ENCODE measurements around the gene SH3BP5L. TPM values are rescaled to one million over a fixed set of nuclear protein-coding genes. Genes with fewer than 3 reads are reported as not detected.

Gene SH3BP5L
- total and polyA plus RNA-seq, 2 of the 13 experiments (the other 11 are each of a cell fraction or from before 2014, with no cell fraction given), result 10.3 to 14.9 TPM

GRCh38 chr1:248805876-248806275, 19.8 kb downstream of the SH3BP5L start:
- in situ Hi-C loops (cut with HindIII; ENCODE audit: extremely low pct_ligation_motif_present, low pct_unique_long_range_greater_than_20kb) (no loop called here), intact Hi-C loops (cut with micrococcal nuclease; ENCODE audit: unreplicated experiment) (loop anchor here (5.0 kb wide), 1 partner anchor 54 kb away; no protein-coding TSS in a partner anchor)
- BruUV-seq (replicated peaks), result no TSS peak
- DNase-seq (ENCODE audit: low spot score) (no peak), FAIRE-seq (no peak), ATAC-seq (no peak)
- ChIA-PET CTCF (ENCODE audit: low intra/inter-chr PET ratio, low total read pairs) (interaction anchor here (3.6 to 4.1 kb wide), 2 partner anchors 109 to 183 kb away, joined by 33 to 40 read pairs; no protein-coding TSS in a partner anchor), POLR2A (interaction anchor here (1.0 to 1.6 kb wide), 2 partner anchors 16 to 48 kb away, joined by 3 to 7 read pairs; no protein-coding TSS in a partner anchor)
- peaks cover 28% of the 10 kb centered on the region for H3K4me1 ChIP-seq (ENCODE audit: insufficient read depth, low read length)
- H2AFZ ChIP-seq (ENCODE audit: low read length), result no peak overlapping the region
- WGBS (ENCODE audit: low lambda C conversion rate), result 57% methylated on average over 1 of the region's 1 CpG
- H3K4me3 ChIP-seq (replicated peaks in 1 of 3; ENCODE audit: insufficient read depth in 1 of 3, low read depth in 2 of 3, low read length in 3 of 3), result no peak overlapping the region
- no peaks in the 10 kb centered on the region for H4K20me1 ChIP-seq (ENCODE audit: insufficient read depth, low read length)
- no peak overlapping the region for H3K27ac ChIP-seq (ENCODE audit: extremely low read length, insufficient read depth, low read length)
- TF ChIP-seq SNRNP70 (IDR thresholded peaks at IDR 0.05; ENCODE audit: low read depth, low read length) (no peak), ZNF441 (CRISPR knock-in tag; IDR thresholded peaks at IDR 0.05; ENCODE audit: borderline replicate concordance) (no peak), ZBTB14 (CRISPR knock-in tag; IDR thresholded peaks at IDR 0.05) (no peak), GATA4 (IDR thresholded peaks at IDR 0.05; ENCODE audit: borderline replicate concordance, low read depth) (no peak), TMF1 (CRISPR knock-in tag; IDR thresholded peaks at IDR 0.05; ENCODE audit: low read depth) (no peak), DPF2 (CRISPR knock-in tag; IDR thresholded peaks at IDR 0.05; ENCODE audit: borderline replicate concordance, low read depth) (no peak), SCMH1 (CRISPR knock-in tag; IDR thresholded peaks at IDR 0.05; ENCODE audit: borderline replicate concordance) (no peak), ZFYVE20 (CRISPR knock-in tag; IDR thresholded peaks at IDR 0.05; ENCODE audit: borderline replicate concordance, low read depth) (no peak), TIGD3 (CRISPR knock-in tag; IDR thresholded peaks at IDR 0.05; ENCODE audit: borderline replicate concordance) (no peak), MAF1 (CRISPR knock-in tag; IDR thresholded peaks at IDR 0.05; ENCODE audit: borderline replicate concordance) (no peak), ZFP1 (CRISPR knock-in tag; IDR thresholded peaks at IDR 0.05) (no peak), ZNF317 (CRISPR knock-in tag; IDR thresholded peaks at IDR 0.05) (no peak)
- H3K79me2 ChIP-seq (ENCODE audit: insufficient read depth, low read length), result no peaks in the 10 kb centered on the region
- H3K36me3 ChIP-seq (replicated peaks in 1 of 2; ENCODE audit: control insufficient read depth in 1 of 2, insufficient read depth in 2 of 2, low read length in 2 of 2), result no peaks in the 10 kb centered on the region
- no peaks in the 10 kb centered on the region for H3K9me3 ChIP-seq (ENCODE audit: low read length)
- H3K9ac ChIP-seq (ENCODE audit: insufficient read depth, low read depth, low read length), result no peak overlapping the region
- no peak overlapping the region for H3K4me2 ChIP-seq (ENCODE audit: low read depth, low read length)
- no peaks in the 10 kb centered on the region; a peak in 1 of 5 replicates for H3K27me3 ChIP-seq (ENCODE audit: control insufficient read depth in 1 of 2, insufficient read depth in 2 of 2, low read length in 2 of 2)
